Effector memory CD4-positive, alpha-beta T cell (primary cell): ENCODE measurements around the gene TANC1.

Experiments used
- DNase-seq, 3 donors: peaks; one replicate each; pipeline ENCODE4 v3.0.0-alpha.2; 2020
- H3K27ac ChIP-seq: 2 replicates; pipeline ENCODE4 v1.7.0; 2013; ENCODE audit warnings: mild to moderate bottlenecking, low read length, moderate library complexity; ENCODE audit not compliant: insufficient read depth, poor library complexity, severe bottlenecking
- H3K27me3 ChIP-seq: replicated peaks from 2 replicates; pipeline ENCODE4 v1.7.0; 2013; ENCODE audit warnings: mild to moderate bottlenecking, low read length; ENCODE audit not compliant: insufficient read depth, control insufficient read depth, poor library complexity, severe bottlenecking
- H3K36me3 ChIP-seq: 2 replicates; pipeline ENCODE4 v1.7.0; 2013; ENCODE audit warnings: mild to moderate bottlenecking, low read length, moderate library complexity; ENCODE audit not compliant: control insufficient read depth, insufficient read depth
- H3K4me1 ChIP-seq: 2 replicates; pipeline ENCODE4 v1.7.0; 2013; ENCODE audit warnings: low read length, mild to moderate bottlenecking; ENCODE audit not compliant: control insufficient read depth, insufficient read depth, poor library complexity, severe bottlenecking
- H3K4me3 ChIP-seq: 2 replicates; pipeline ENCODE4 v1.7.0; 2013; ENCODE audit warnings: low read length, low read depth, mild to moderate bottlenecking; ENCODE audit not compliant: insufficient read depth, poor library complexity, severe bottlenecking
- H3K9me3 ChIP-seq: 2 replicates; pipeline ENCODE4 v1.7.0; 2013; ENCODE audit warnings: mild to moderate bottlenecking, low read length, moderate library complexity; ENCODE audit not compliant: control insufficient read depth

The TANC1 gene

GRCh38 chr2:159152128-159152778 lies 183.8 kb downstream of the TANC1 start:
- no peak for DNase-seq
- no peaks in the 10 kb centered on the region for H3K9me3 ChIP-seq
- no peak overlapping the region for H3K4me3 ChIP-seq
- no peaks in the 10 kb centered on the region for H3K36me3 ChIP-seq
- H3K27ac ChIP-seq: no peak overlapping the region
- H3K4me1 ChIP-seq: no peaks in the 10 kb centered on the region
- no peaks in the 10 kb centered on the region for H3K27me3 ChIP-seq

GRCh38 chr2:159153063-159153462 lies 184.6 kb downstream of the TANC1 start:
- Histone ChIP-seq H3K27me3 (no peaks in the 10 kb centered on the region), H3K4me3 (no peak overlapping the region), H3K36me3 (no peaks in the 10 kb centered on the region), H3K4me1 (no peaks in the 10 kb centered on the region), H3K27ac (no peak overlapping the region), H3K9me3 (no peaks in the 10 kb centered on the region)
- no peak for DNase-seq

- Histone ChIP-seq H3K4me1 (no peaks in the 10 kb centered on the region), H3K27ac (no peak overlapping the region), H3K36me3 (no peaks in the 10 kb centered on the region), H3K4me3 (no peak overlapping the region), H3K27me3 (no peaks in the 10 kb centered on the region), H3K9me3 (no peaks in the 10 kb centered on the region)
- no peak for DNase-seq
Observed at GRCh38 chr2:159153463-159153862, 185.0 kb downstream of the TANC1 start.

- H3K27me3 ChIP-seq: no peaks in the 10 kb centered on the region
- H3K4me3 ChIP-seq: no peak overlapping the region
- H3K9me3 ChIP-seq: no peaks in the 10 kb centered on the region
- H3K4me1 ChIP-seq: no peaks in the 10 kb centered on the region
- no peak for DNase-seq
- no peaks in the 10 kb centered on the region for H3K36me3 ChIP-seq
- no peak overlapping the region for H3K27ac ChIP-seq
Observed at GRCh38 chr2:159153951-159154350, 185.5 kb downstream of the TANC1 start.

DNA sequence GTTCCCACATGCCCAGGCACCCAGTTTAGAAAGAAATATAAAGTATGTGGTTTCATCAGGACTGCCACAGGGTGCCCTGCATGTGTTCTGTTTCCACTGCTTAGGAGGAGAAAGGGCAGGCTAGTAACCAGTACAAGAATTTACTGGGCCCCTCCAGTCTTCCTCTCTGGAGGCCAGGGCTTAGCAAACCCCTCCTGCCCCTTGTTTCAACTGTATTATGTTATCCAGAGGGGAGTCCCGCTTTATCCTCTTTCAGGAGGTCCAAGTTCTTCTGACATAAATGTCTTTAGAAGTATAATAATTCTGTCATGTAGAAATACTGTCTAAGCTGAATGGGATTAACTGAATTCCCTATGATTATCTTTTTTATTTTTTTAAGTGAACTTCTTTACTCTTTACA lies 185.9 kb downstream of the TANC1 start:
- H3K9me3 ChIP-seq: no peaks in the 10 kb centered on the region
- no peaks in the 10 kb centered on the region for H3K27me3 ChIP-seq
- H3K27ac ChIP-seq: no peak overlapping the region
- H3K4me1 ChIP-seq: no peaks in the 10 kb centered on the region
- no peak overlapping the region for H3K4me3 ChIP-seq
- H3K36me3 ChIP-seq: no peaks in the 10 kb centered on the region
- DNase-seq: no peak

GRCh38 chr2:159155320-159155719 lies 186.9 kb downstream of the TANC1 start:
- no peak overlapping the region for H3K4me3 ChIP-seq
- no peaks in the 10 kb centered on the region for H3K9me3 ChIP-seq
- DNase-seq: no peak
- no peaks in the 10 kb centered on the region for H3K4me1 ChIP-seq
- H3K27me3 ChIP-seq: no peaks in the 10 kb centered on the region
- no peaks in the 10 kb centered on the region for H3K36me3 ChIP-seq
- H3K27ac ChIP-seq: no peak overlapping the region

GRCh38 chr2:159155791-159156190 lies 187.4 kb downstream of the TANC1 start:
- no peak for DNase-seq
- H3K9me3 ChIP-seq: no peaks in the 10 kb centered on the region
- no peak overlapping the region for H3K27ac ChIP-seq
- H3K4me3 ChIP-seq: no peak overlapping the region
- no peaks in the 10 kb centered on the region for H3K27me3 ChIP-seq
- peaks cover under 1% of the 10 kb centered on the region for H3K4me1 ChIP-seq
- H3K36me3 ChIP-seq: no peaks in the 10 kb centered on the region

DNA sequence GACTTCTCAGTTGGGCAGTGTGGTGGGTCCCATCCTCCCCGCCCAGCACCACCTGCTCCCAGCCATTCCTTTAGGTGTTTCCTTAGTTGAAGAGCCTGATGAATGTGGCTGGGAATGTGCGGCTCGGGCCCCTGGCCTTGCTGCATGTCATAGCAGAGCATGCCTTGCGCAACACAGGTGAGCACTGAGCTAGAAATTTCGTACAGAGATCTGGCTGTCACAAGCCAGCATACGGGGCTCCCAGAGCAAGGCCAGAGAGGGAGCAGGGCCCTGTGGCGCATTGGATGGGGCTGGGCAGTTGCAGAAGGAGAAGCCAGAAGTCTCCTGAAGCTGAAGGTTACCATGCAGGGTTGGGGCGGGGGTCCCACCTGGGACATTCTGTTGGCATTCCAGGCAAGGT lies 188.4 kb downstream of the TANC1 start:
- no peaks in the 10 kb centered on the region for H3K36me3 ChIP-seq
- H3K4me1 ChIP-seq: peaks cover 2% of the 10 kb centered on the region
- H3K4me3 ChIP-seq: no peak overlapping the region
- no peaks in the 10 kb centered on the region for H3K27me3 ChIP-seq
- no peak for DNase-seq
- H3K9me3 ChIP-seq: no peaks in the 10 kb centered on the region
- no peak overlapping the region for H3K27ac ChIP-seq

GRCh38 chr2:159157361-159158209 lies 189.1 kb downstream of the TANC1 start:
- H3K27me3 ChIP-seq: no peaks in the 10 kb centered on the region
- no peak overlapping the region for H3K4me3 ChIP-seq
- no peaks in the 10 kb centered on the region for H3K9me3 ChIP-seq
- H3K36me3 ChIP-seq: no peaks in the 10 kb centered on the region
- DNase-seq: no peak
- peaks cover 2% of the 10 kb centered on the region for H3K4me1 ChIP-seq
- no peak overlapping the region for H3K27ac ChIP-seq

DNA sequence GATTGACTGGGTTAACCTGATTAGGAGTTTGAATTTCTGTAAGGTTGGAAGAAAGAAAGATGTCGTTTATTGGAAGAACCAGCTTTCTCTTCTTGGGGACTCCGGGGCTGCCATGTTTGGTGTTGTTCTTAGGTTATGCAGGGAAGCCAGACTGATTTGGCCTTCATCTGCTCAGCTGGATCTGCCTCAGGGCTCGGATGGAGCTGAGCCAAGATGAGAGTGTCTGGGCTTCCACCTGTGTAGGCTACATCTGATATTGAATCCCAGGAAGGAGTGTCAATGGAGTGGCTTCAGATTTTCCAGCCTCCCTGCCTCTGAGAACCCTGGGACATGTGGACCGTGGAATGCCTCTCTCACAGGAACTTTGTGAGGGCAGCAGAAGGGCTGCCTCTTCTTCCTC lies 192.0 kb downstream of the TANC1 start:
- Histone ChIP-seq H3K27me3 (no peaks in the 10 kb centered on the region), H3K4me1 (peaks cover 2% of the 10 kb centered on the region), H3K9me3 (no peaks in the 10 kb centered on the region), H3K27ac (no peak overlapping the region), H3K4me3 (no peak overlapping the region), H3K36me3 (no peaks in the 10 kb centered on the region)
- no peak for DNase-seq
